HepG2 (cell line): ENCODE results near the gene PNMA8C.

ENCODE experiments used
- CTCF ChIP-seq: sonication (generic); formaldehyde crosslinking; IDR thresholded peaks from 2 replicates; pipeline ENCODE4 v1.5.0; 2020; ENCODE audit warnings: mild to moderate bottlenecking, missing genetic modification reagents, moderate library complexity
- HOMEZ ChIP-seq: IDR thresholded peaks from 2 replicates; pipeline ENCODE4 v1.6.1; 2016; ENCODE audit warnings: low read depth
- MAFF ChIP-seq: IDR thresholded peaks from 2 replicates; pipeline ENCODE4 v1.6.1; 2011; ENCODE audit warnings: low read depth, low read length, improper control_type of control experiment
- POLR2A ChIP-seq, 2 experiments: IDR thresholded peaks; 2 replicates each; pipeline ENCODE4 v1.6.1; 2011; ENCODE audit warnings: low read depth in 2 of 2, low read length in 2 of 2, mild to moderate bottlenecking in 1 of 2, moderate library complexity in 1 of 2; ENCODE audit not compliant: insufficient read depth in 1 of 2
- ZFP82 ChIP-seq: sonication (generic); formaldehyde crosslinking; IDR thresholded peaks from 2 replicates; pipeline ENCODE4 v1.5.1; 2020; ENCODE audit warnings: mild to moderate bottlenecking, missing genetic modification reagents, borderline replicate concordance
- ZNF253 ChIP-seq: sonication (generic); formaldehyde crosslinking; IDR thresholded peaks from 2 replicates; pipeline ENCODE4 v1.8.0; 2022; ENCODE audit warnings: mild to moderate bottlenecking, missing genetic modification reagents, borderline replicate concordance
- ZNF512B ChIP-seq: sonication (generic); formaldehyde crosslinking; IDR thresholded peaks from 2 replicates; pipeline ENCODE4 v1.5.1; 2020; ENCODE audit warnings: missing genetic modification reagents, mild to moderate bottlenecking, borderline replicate concordance

- TF ChIP-seq MAFF, result no peak
- TF ChIP-seq HOMEZ, result no peak
- TF ChIP-seq POLR2A (IDR thresholded peaks at IDR 0.05; ENCODE audit: insufficient read depth in 1 of 2, low read depth in 2 of 2, low read length in 2 of 2), result peak; percentile 70 to 76
- TF ChIP-seq CTCF (CRISPR knock-in tag), result peak; percentile 38
- no peak for TF ChIP-seq ZFP82 (CRISPR knock-in tag)
- no peak for TF ChIP-seq ZNF253 (CRISPR knock-in tag)
- no peak for TF ChIP-seq ZNF512B
Measured at GRCh38 chr19:46404753-46405468, 23.8 kb downstream of the PNMA8C start.
